Measurements from ENCODE around the gene HSCB.
"Not testable (repeated sequence)": the region's sequence is repeated elsewhere in the genome, so short reads cannot be mapped to it uniquely, and the experiment has no call there.

DNA sequence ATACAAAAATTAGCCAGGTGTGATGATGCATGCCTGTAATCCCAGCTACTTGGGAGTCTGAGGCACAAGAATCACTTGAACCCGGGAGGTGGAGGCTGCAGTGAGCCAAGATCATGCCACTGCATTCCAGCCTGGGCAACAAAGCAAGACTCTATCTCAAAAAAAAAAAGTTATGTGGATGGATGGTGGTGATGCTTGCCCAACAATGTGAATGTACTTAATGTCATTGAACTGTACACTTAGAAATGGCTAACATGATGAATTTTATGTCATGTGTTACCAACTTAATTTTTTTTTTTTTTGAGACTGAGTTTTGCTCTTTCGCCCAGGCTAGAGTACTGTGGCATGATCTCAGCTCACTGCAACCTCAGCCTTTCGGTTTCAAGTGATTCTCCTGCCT is 12.7 kb downstream of the HSCB start:
- TF ChIP-seq POLR2AphosphoS5 (IDR thresholded peaks at IDR 0.05); CTCF (IDR thresholded peaks at IDR 0.05; ENCODE audit: poor library complexity, severe bottlenecking); REST (IDR thresholded peaks at IDR 0.05; ENCODE audit: borderline replicate concordance): not testable (repeated sequence)

Data from neural cell (in vitro differentiated cells).